Progenitor cell of endocrine pancreas (in vitro differentiated cells): Measurements from ENCODE around the gene ZC3H18. TPM values are rescaled to one million over a fixed set of nuclear protein-coding genes. Genes with fewer than 3 reads are reported as not detected.

Source experiments
- DNase-seq: peaks from one replicate; pipeline ENCODE4 v3.0.0; 2021; ENCODE audit warnings: low spot score; ENCODE audit not compliant: unreplicated experiment
- H3K27ac Mint-ChIP-seq: 2 replicates; pipeline ENCODE4 v1.8.0; 2021; ENCODE audit warnings: mild to moderate bottlenecking, moderate library complexity, mixed read lengths
- H3K27me3 Mint-ChIP-seq: 2 replicates; pipeline ENCODE4 v1.8.0; 2021; ENCODE audit warnings: mixed read lengths
- H3K36me3 Mint-ChIP-seq: 2 replicates; pipeline ENCODE4 v1.8.0; 2022; ENCODE audit warnings: mixed read lengths; ENCODE audit not compliant: insufficient read depth
- H3K4me1 Mint-ChIP-seq: 2 replicates; pipeline ENCODE4 v1.8.0; 2021; ENCODE audit warnings: low read depth, mixed read lengths
- H3K4me3 Mint-ChIP-seq: 2 replicates; pipeline ENCODE4 v1.8.0; 2021; ENCODE audit warnings: low read depth, mild to moderate bottlenecking, moderate library complexity, mixed read lengths
- H3K9me3 Mint-ChIP-seq: 2 replicates; pipeline ENCODE4 v1.8.0; 2021; ENCODE audit warnings: low read depth, mixed read lengths
- CTCF ChIP-seq: fragments of 200-600 bp; sonication (generic); IDR thresholded peaks from one replicate; pipeline ENCODE4 v1.5.0; 2021; ENCODE audit warnings: antibody characterized with exemption, mild to moderate bottlenecking; ENCODE audit not compliant: unreplicated experiment
- total RNA-seq: library from RNA; stranded (reverse); gene quantifications from 2 replicates; pipeline ENCODE4 v1.2.1, GENCODE V29; 2021

ZC3H18 gene
- total RNA-seq, 1 donor from 2014 or later: 70.7 TPM

- Mint-ChIP-seq H3K4me1 (no peaks in the 10 kb centered on the region), H3K27me3 (no peaks in the 10 kb centered on the region), H3K27ac (no peak overlapping the region), H3K9me3 (no peaks in the 10 kb centered on the region), H3K4me3 (no peak overlapping the region), H3K36me3 (peaks cover 14% of the 10 kb centered on the region)
- DNase-seq: no peak
- no peak for TF ChIP-seq CTCF
Measured at GRCh38 chr16:88629835-88630234, 59.6 kb downstream of the ZC3H18 start.

GRCh38 chr16:88630433-88630832, 60.2 kb downstream of the ZC3H18 start:
- H3K9me3 Mint-ChIP-seq: no peaks in the 10 kb centered on the region
- peaks cover 6% of the 10 kb centered on the region for H3K27me3 Mint-ChIP-seq
- no peak for DNase-seq
- H3K4me3 Mint-ChIP-seq: no peak overlapping the region
- H3K27ac Mint-ChIP-seq: no peak overlapping the region
- peaks cover 14% of the 10 kb centered on the region for H3K36me3 Mint-ChIP-seq
- no peak for TF ChIP-seq CTCF
- H3K4me1 Mint-ChIP-seq: no peaks in the 10 kb centered on the region

GRCh38 chr16:88630941-88631340, 60.7 kb downstream of the ZC3H18 start:
- Mint-ChIP-seq H3K4me3 (no peak overlapping the region), H3K27me3 (peaks cover 8% of the 10 kb centered on the region), H3K9me3 (no peaks in the 10 kb centered on the region), H3K36me3 (peaks cover 14% of the 10 kb centered on the region), H3K27ac (no peak overlapping the region), H3K4me1 (no peaks in the 10 kb centered on the region)
- no peak for TF ChIP-seq CTCF
- DNase-seq: no peak

GRCh38 chr16:88631384-88631783, 61.2 kb downstream of the ZC3H18 start:
- DNase-seq: no peak
- Mint-ChIP-seq H3K27me3 (peaks cover 12% of the 10 kb centered on the region), H3K4me1 (no peaks in the 10 kb centered on the region), H3K36me3 (peaks cover 10% of the 10 kb centered on the region), H3K27ac (no peak overlapping the region), H3K9me3 (no peaks in the 10 kb centered on the region), H3K4me3 (no peak overlapping the region)
- no peak for TF ChIP-seq CTCF

- no peak for DNase-seq
- Mint-ChIP-seq H3K27ac (no peak overlapping the region), H3K4me3 (no peak overlapping the region), H3K27me3 (peaks cover 13% of the 10 kb centered on the region), H3K4me1 (no peaks in the 10 kb centered on the region), H3K9me3 (no peaks in the 10 kb centered on the region), H3K36me3 (peaks cover 9% of the 10 kb centered on the region)
- no peak for TF ChIP-seq CTCF
Measured at GRCh38 chr16:88631920-88632586, 61.9 kb downstream of the ZC3H18 start.
